HG02970 (cell line): ENCODE data around the gene LONP2.
"Not testable (repeated sequence)": the region's sequence is repeated elsewhere in the genome, so short reads cannot be mapped to it uniquely, and the experiment has no call there.

Experiments used
- ATAC-seq: cut with Tn5 transposase; IDR thresholded peaks from one replicate; pipeline ENCODE4 v1.9.1; 2021; ENCODE audit warnings: mild to moderate bottlenecking, moderate library complexity, moderate number of reproducible peaks; ENCODE audit not compliant: unreplicated experiment, low FRiP score

The LONP2 gene

DNA sequence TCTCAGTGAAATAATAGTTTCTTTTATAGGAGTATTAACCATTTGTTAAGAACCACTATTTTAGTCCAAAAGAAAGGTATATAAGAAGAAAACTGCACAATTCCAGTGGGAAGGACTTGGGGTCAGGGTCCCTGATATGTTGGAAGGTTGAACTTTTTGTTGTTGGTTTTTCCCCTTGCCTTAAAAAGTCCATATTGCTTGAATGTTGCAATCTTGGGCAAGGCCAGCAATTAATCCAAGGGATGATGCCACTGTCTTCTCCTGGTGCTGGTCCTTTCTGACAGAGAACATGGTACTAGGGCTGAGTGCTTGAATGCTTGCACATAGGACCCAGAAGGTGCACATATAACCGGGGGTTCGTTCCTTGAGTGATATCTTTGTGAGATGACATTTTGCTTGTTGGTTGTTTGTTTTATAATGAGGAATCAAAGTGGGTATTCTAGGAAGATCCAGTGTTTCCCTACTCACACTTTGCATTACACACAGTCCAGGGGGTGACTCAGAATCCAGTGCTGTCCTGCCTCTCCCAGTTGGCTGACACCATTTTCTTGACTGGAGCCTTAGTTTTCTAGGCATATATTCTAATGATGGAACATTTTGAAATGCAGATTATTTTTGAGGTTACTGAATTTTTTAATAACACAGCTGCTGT is 86.2 kb downstream of the LONP2 start:
- ATAC-seq: no peak

DNA sequence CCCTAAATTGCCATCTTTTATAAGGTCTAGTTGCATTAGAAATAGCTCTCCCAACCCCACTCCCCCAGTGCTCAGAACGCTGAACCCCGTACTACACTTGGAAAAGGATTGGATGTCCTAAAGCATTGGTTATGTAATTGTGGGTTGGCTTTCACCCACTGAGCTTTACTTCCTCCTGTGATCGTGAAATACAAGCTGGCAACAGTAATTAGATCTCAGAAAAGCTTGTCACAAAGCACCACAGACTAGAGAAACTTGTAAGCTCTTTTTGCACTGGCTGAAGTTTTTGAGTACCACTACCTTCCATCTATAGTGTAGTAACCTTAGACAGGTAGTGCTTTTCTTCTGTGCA is 86.7 kb downstream of the LONP2 start:
- ATAC-seq: no peak

DNA sequence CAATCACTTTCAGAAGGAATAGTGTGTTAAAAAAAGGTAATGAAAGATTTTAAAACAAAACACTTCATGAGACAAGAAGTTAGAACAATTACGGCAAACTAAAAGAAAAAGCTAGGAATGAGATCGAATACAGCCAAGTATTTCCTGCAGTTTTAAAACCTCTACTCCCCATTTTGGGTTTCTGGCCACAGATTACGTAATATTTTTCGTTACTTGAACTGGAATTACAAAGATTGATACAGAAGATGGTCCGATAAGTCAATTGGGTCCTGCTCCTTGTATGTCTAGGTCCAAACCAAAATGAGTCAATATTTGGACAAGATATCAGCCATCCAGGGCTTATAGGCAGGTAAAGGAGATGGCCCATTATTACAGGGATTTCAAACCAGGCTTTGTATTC is 88.9 kb downstream of the LONP2 start:
- no peak for ATAC-seq

DNA sequence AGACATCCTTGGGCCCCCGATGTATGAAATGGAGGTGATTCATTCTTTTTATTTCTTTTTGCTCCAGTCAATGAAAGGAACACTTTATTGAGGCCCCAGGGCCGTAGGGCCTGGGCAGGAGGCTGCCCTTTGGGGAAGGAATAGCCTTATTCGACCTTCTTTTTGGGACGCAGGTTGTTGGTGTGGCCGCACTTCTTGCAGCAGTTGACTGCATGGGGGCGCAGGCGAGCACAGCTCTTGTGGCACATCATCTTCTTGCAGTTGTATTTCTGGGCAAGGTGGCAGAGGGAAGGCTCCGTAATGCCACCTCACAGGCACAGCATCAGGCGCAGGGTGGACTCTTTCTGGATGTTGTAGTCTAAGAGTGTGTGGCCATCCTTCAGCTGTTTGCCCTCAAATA is 90.2 kb downstream of the LONP2 start:
- no peak for ATAC-seq

DNA sequence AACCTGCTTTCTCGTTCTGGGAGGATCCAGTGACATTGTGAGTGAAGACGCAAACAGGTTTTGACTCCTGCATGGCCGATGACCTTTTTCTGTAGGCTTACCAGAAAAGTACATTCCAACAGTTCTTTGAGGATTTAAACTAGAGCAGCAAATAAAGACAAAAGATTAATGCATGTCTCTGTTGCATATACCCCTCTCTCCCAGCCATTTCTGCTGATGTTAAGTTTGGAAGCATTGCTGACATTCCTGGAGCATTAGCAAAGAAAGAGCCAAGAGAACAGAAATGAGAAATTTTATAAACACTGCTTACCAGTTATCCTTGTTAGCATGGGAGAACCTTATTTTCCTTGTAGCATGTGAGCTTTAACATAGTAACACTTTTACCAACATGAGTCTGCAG is 91.9 kb downstream of the LONP2 start:
- no peak for ATAC-seq

DNA sequence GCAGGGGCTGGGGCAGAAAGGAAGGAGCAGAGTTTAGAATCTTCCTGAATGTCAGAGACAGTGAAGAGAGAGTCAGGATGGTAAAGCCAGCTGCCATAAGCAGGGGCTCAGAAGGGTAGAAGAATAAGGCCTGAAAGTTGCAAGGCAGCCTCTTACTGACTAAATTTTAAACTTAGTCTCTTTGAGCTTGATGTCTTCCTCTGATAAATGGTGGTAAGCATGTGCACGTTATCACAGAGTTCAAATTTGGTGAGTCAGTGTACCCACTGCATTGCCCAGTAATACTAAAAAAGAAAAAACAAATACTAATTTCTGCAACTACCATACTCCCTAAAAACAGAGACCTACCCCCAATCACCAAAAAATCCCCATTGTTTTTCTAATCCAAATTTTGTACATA is 96.0 kb downstream of the LONP2 start:
- no peak for ATAC-seq

DNA sequence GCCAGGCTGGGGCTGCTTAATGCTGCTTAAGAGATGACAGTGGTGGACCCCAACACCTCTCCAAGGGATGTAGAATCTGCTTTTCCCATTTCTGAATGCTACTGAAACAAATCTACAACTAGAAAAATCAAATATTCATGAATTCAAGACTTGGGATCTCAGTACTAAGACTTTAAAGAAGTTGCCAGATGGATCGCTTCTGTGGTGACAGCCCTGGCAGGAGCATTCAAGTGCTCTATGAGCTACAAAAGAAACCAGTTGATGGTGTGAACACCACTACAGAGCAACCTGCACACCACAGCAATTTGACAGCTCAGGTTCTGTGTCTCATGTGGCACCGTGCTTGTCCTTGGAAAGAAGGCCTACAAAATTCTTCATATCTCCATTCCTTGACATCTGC is 98.5 kb downstream of the LONP2 start:
- ATAC-seq: no peak

DNA sequence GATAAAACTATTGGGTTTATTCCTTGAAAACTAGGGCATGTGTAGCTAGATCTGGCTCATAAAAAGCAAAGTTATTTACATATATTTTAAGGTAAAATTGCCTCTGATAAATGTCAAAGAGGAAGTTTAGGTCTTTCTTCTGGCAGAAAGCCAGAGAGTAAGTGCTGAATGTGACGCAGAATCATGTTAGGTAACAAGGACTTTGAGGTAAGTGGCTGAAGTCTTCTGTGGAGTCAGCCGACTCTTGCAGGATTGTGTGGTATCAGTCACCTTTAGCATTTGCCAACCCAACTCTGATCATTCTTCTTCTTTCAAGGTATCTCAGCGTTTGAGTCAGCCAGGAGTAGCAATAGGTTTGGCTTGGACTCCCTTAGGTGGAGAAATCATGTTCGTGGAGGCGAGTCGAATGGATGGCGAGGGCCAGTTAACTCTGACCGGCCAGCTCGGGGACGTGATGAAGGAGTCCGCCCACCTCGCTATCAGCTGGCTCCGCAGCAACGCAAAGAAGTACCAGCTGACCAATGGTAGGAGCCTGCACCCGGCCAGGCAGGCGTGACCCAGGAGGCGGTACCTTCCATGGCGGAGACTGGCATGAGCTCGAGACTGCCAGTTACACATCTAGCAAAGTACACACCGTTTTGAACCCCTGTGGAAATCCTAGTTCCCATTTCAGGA is 103.2 kb downstream of the LONP2 start:
- no peak for ATAC-seq

DNA sequence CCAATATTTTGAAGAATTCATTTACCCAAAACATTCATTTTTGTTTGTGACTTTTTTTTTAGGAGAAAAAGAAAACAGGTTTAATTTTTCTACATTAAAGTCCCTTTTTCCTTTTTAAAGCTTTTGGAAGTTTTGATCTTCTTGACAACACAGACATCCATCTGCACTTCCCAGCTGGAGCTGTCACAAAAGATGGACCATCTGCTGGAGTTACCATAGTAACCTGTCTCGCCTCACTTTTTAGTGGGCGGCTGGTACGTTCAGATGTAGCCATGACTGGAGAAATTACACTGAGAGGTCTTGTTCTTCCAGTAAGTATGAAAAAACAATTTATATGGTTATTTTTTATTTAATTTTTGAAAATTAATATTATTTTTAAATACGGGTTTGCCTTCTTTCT is 103.9 kb downstream of the LONP2 start:
- no peak for ATAC-seq

DNA sequence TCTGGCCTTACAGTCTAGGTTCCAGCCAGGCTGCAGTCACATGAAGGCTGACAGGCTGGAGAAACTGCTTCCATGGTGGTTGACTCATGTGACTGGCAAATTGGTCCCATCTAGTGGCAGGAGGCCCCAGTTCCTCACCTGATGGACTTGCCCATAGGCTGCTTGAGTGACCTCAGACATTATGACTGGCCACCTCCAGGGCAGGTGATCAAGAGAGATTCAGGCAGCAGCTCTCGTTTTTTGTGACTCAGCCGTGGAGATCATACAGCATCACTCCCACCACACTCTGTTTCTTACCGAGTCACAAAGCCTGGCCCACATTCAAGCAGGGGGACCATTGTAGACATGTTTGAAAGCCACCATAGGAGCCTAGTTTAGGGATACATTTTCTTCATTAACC is 106.6 kb downstream of the LONP2 start:
- ATAC-seq: no peak

DNA sequence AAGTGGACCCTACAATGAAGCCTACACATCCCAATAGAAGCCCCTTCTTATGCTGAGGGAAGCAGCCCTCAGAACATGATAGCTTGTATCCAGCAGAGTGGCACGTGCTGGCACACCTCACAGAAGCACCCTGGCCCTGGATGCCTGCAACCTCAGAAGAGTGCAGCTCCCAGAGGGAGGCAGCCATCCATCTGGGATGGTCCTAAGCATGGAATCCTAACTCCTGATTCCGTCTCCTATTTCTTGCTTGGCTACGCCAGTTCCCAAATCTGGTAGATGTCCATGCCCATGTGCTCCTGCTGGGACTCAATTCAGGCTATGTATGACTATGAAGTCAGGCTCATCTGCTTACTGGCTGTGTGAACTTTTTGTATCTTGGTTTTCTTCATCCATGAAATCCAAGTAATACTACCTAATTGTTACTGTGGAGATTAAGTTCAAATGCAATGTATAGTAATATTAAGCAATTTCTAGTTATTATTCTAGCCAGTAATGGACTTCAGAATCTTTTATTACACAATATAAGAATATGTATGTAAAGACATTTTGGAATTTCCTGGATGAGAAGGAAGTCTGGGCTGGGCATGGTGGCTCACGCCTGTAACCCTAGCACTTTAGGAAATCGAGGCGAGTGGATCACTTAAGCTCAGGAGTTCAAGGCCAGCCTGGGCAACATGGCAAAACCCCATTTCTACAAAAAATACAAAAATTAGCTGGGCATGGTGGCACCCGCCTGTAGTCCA is 108.7 kb downstream of the LONP2 start:
- ATAC-seq: no peak

DNA sequence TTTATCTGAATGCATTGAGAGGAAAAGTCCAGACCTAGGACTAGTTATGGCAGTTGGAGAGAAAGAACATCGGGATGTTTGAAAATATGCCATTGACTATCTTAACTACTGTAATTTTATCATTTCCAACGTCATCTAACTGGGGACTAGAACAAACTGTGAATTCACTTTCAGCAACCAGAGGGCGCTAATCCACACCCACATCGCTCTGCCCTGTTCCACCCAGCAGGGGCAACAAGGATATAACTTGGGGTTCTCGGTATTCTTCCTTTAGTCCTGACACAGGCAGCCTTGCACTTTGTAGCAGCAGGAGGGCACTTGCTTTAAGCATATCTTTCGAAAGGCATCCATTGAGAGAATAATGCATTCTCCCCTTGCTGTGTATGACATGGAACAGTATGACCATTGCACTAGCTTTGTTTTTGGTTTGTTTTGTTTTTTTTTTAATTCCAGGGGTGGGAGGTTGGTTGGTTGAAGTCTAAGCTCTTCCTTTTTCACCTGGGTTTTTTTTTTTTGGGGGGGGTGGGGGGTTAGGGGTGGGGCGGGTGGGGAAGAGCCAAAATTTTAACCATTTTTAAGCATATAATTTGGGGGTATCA is 109.6 kb downstream of the LONP2 start:
- no peak for ATAC-seq

DNA sequence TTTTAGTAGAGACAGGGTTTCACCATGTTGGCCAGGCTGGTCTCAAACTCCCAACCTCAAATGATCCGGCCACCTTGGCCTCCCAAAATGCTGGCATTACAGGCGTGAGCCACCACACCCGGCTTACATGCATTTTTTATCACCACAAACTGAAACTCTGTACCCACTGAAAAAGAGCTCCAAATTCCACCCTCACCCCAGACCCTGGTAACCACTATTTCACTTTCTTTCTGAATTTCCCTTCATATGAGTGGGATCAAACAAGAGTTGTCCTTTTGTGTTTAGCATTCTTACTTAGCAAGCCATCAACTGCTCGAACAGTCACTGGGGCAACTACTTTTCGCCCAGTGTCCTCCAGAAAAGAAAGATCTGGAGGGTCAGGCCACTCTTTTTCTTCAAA is 110.3 kb downstream of the LONP2 start:
- not testable (repeated sequence) for ATAC-seq

DNA sequence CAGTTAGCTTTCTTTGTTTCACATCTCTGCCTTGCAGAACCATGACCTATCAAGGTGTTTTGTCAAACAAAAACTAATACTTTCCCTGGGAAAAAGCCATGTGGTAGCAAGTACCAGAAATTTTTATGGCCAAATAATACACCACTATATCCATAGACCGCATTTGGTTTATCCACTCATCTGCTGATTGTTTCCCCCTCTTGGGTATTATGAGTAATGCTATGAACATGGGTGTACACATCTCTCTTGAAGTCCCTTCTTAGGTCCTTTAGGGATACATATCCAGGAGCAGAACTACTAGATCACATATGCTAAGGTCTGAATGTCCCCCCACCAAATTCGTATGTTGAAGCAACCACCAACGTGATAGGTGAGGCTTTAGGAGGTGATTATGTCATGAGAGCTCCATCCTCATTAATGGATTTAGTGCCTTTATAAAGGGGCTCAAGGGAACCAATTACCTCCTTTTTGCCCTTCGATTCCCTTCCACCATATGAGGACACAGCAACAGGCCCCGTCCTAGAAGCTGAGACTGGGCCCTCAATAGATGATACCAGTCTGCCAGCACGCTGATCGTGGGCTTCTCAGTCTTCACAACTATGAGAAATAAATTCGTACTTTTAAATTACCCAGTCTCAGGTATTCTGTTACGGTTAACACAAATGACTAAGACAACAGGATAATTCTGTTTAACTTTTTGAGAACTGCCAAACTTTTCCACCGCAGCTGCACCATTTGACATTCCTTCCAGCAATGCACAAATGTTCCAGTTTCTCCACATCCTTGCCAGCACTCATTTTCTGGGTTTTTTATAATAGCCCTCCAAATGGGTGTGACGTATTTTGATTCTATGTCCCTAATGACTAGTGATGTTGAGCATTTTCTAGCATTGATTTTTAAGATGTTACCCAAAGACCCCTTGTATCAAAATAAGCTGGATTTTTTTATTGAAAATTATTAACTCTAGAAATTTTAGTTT is 111.1 kb downstream of the LONP2 start:
- ATAC-seq: no peak

DNA sequence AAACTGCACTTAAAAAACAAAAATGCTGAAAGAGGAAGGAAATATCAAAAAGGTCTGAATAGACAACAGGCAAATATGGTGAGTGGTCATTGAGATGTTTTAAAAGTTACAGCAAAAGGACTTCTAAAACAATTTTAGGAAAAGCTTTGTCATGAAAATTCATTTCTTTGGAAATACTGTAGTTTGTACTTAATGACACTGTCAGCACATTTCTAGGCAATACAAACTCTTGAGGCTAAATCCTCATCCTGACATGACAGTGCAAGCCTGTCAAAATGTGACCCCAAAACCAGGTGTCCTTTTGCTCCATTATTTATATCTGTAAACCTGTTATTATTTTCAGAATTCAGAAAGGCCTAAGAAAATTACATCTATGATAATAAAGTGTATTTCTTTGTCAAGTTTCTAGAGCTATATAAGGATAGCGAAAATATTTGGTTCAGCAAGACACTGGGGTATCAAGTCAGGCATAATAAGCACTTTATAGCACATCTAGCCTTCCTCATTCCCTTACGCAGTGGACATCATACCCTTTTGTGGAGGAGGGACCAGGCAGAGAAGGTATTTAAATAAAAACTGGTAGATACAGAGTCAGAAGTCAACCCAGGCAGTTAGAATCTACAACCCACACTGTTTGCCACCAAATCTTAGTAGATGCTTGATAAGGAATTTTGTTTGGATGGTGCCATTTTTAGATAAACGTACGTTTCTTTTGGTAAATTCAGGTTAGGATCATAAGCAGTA is 112.7 kb downstream of the LONP2 start:
- no peak for ATAC-seq

DNA sequence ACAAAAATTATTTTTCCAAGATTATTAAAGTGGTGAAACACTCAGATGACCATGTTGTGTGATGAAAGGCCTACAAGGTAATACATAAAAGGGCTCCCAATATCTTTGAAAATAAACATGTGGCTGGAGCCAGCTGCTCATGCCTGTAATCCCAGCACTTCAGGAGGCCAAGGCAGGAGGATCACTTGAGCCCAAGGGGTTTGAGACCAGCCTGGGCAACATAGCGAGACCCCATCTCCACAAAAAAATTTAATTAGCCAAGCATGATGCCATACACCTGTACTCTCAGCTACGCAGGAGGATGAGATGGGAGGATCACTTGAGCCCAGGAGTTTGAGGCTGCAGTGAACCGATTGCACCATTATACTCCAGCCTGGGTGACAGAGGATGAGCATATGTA is 114.3 kb downstream of the LONP2 start:
- no peak for ATAC-seq

DNA sequence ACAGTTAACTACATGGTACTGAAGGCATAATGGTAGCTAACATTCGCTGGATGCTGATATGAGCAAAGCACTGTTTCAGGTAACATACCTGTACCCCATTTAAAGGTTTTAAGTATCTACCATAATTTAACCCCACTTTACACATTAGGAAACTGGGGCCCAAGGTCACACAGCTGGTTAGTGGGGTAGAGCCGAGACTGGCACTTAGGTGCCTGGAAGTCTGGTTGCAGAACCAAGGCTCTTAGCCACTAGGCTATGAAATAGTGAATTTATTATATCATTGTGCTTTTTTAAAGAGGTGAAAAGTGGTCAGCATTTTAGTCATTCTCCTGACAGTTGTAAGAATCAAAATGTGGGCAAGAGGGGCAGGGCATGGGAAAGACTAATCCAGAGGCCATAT is 115.9 kb downstream of the LONP2 start:
- ATAC-seq: no peak

DNA sequence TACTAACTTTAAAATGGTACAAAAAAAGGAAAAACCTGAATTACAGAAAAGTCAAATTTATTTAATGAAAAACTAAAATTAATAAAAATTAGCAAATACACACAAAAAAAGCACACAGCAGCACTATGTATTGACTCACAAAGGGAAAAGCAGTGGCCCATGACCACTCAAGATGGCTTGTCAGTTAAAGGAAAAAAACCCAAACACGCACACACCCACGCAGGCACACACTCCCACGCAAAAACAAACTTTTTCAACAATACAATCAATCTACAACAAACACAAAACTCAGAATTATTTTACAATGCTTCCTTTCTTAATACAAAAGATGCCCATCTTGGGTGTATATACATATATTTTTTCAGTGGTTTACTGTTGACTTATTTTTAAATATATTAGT is 116.9 kb downstream of the LONP2 start:
- no peak for ATAC-seq

DNA sequence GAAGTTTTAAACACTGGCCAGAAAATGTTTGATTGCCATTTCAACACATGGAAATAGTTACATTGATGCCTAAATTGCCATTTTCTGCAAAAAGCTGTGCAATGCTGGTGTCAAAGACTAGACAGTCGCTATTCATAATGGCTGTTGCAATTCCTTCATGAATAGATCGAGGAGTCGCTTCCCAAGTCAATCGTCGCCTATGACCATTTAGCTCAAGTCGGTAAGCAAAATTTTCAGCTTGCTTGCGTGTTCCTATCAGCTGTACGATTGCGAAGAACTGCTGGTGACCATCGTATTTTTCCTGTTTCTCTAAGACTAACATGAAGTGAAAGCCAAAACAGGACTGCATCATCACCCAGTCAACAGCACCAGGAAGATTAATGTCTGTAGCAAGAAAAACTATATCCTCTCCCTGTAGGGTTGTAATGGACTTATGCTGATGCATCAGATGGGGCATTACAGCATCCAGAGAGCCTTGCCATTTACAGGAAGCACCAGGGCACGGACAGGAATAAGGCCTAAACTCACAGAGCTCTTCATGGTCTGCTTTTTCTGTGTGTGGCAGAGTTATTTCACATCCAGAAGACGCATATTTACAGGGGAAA is 117.5 kb downstream of the LONP2 start:
- ATAC-seq: no peak
